C4-2B (cell line): ENCODE measurements around the gene UBAP1L.

Experiments
- CTCF ChIP-seq: fragments of 450-650 bp; conservative IDR thresholded peaks from 2 replicates; pipeline ENCODE4 v1.5.1; 2017; ENCODE audit warnings: mild to moderate bottlenecking
- ZFX ChIP-seq: fragments of 450-650 bp; IDR thresholded peaks from 2 replicates; pipeline ENCODE4 v1.6.1; 2017

- TF ChIP-seq CTCF (no peak), ZFX (no peak)
Observed at GRCh38 chr15:65062726-65063125, 52.3 kb downstream of the UBAP1L start.
